ENCODE data around the gene SPRR2E. TPM values are rescaled to one million over a fixed set of nuclear protein-coding genes. Genes with fewer than 3 reads are reported as not detected.

Gene SPRR2E
- not detected in 2 replicates for total RNA-seq

GRCh38 chr1:153094426-153094825, at the start of gene SPRR2E:
TSS of gene SPRR2E (minus strand) at chr1:153094526. CDS start at chr1:153093751, 775 bp downstream.

GRCh38 chr1:153113416-153113815, 19.1 kb upstream of the SPRR2E start, which contains the start of gene SPRR2F:
TSS of gene SPRR2F (minus strand) at chr1:153113516. CDS start at chr1:153112733, 783 bp downstream.

GRCh38 chr1:153071511-153071910, 22.8 kb downstream of the SPRR2E start, which contains the start of gene SPRR2B:
TSS of gene SPRR2B (minus strand) at chr1:153071611. CDS start at chr1:153070839, 772 bp downstream.

GRCh38 chr1:153057375-153057774, 37.0 kb downstream of the SPRR2E start, which contains the start of gene SPRR2A:
TSS of gene SPRR2A (minus strand) at chr1:153057512. CDS start at chr1:153056735, 777 bp downstream.

Small RNAs within 50 kb of the gene (small RNA-seq; reads per million reads assigned to genes)
- gene SPRR2C: not detected

Other genes with a start within 250 kb of the SPRR2E start
- gene LCE7A, start 234.5 kb downstream of the SPRR2E start, total RNA-seq: not detected in 2 replicates
- gene SMCP, start 216.2 kb downstream of the SPRR2E start, total RNA-seq: not detected in 2 replicates
- not detected in 2 replicates for gene IVL, start 186.0 kb downstream of the SPRR2E start, total RNA-seq
- gene SPRR5, start 147.3 kb downstream of the SPRR2E start, total RNA-seq: not detected in 2 replicates
- gene SPRR4, start 123.9 kb downstream of the SPRR2E start, total RNA-seq: not detected in 2 replicates
- not detected in 2 replicates for gene SPRR1A, start 110.4 kb downstream of the SPRR2E start, total RNA-seq
- not detected in 2 replicates for gene SPRR3, start 92.8 kb downstream of the SPRR2E start, total RNA-seq
- gene SPRR1B, start 63.3 kb downstream of the SPRR2E start, total RNA-seq: not detected in 2 replicates
- gene SPRR2D, start 53.4 kb downstream of the SPRR2E start, total RNA-seq: not detected in 2 replicates
- gene SPRR2A, start 37.0 kb downstream of the SPRR2E start, total RNA-seq: not detected in 2 replicates
- gene SPRR2B, start 22.9 kb downstream of the SPRR2E start, total RNA-seq: not detected in 2 replicates
- not detected in 2 replicates for gene SPRR2F, start 19.0 kb upstream of the SPRR2E start, total RNA-seq
- not detected in 2 replicates for gene SPRR2G, start 56.4 kb upstream of the SPRR2E start, total RNA-seq
- not detected in 2 replicates for gene LELP1, start 108.9 kb upstream of the SPRR2E start, total RNA-seq
- not detected in 2 replicates for gene PRR9, start 123.1 kb upstream of the SPRR2E start, total RNA-seq
- not detected in 2 replicates for gene LORICRIN, start 165.2 kb upstream of the SPRR2E start, total RNA-seq
- not detected in 2 replicates for gene PGLYRP3, start 218.4 kb upstream of the SPRR2E start, total RNA-seq